HG03378 (cell line): Measurements from ENCODE around the gene MTA3.

Source experiments
- ATAC-seq: cut with Tn5 transposase; IDR thresholded peaks from one replicate; pipeline ENCODE4 v1.9.1; 2021; ENCODE audit warnings: mild to moderate bottlenecking, moderate library complexity; ENCODE audit not compliant: unreplicated experiment

Gene MTA3

DNA sequence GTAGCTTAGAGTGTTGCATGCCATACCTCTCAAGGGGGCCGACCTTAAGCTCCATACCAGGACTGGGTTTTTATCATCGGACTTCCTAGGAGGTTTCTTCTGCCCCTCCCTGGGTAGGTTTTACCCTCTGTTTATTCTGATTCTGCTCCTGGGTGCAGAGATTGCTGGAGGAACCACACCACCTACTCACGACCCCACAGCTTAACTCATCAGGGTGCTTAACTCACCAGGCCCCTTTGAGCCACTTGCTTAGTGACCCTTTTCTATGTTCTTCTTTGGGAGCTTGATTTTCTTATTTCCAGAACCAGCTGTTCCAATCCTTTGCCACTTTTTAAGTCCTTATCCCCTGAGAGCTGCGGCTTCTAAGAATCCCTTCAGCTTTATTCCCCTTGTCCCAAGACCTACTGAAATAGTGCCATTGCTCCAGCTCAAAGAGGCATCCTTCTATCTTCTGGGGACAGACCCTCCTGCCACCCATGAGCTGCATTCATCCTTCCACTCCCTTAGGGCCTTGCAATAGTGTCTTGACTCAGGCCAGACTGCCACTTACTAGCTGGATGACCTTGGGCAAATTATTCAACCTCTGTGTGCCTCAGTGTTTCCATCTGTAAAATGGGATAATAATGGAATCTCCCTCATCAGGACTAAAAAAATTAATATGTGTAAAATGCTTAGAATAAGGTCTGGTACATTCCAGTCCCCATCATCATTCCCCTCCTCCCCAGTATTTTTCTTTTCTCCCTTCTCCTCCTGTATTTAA lies 189.7 kb downstream of the MTA3 start:
- no peak for ATAC-seq

DNA sequence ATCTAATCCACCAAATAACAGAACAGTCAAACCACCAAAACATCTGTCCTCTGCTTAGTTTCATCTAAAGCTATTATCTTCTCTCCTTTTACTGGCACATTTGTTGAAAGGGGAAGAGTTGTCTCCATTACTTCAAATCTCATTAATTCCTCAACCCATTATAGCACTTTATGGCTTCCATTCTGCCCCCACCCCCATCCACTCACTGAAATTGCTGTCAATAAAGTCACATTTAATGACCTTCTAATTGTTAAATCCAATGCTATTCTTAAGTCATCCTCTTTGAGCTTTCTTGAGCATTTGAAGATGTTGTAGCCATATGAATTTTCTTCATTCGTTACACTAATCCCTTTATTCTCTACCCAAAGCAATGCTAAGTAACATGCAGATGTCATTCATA lies 190.3 kb downstream of the MTA3 start:
- ATAC-seq = no peak

DNA sequence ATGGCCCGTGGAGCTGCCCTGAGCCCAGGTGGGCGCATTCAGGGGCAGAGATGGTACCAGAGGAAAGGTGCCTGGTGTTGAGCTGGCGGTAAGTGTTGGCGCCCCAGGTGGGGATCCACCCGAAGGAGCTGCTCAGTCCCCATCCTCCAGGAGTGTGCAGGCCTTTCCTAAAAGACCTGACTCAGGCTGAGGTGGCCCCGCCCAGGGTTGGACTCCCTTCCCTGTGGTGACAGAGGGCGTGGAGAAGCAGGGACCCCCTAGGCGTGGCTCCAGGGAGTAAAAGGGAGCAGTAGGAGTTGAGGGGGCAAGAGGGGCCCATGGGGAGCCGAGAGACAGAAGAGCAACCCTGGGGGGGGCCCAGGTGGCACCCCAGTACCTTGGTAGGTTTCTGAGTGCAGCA lies 193.1 kb downstream of the MTA3 start:
- ATAC-seq = no peak

GRCh38 chr2:42762155-42762554 lies 193.7 kb downstream of the MTA3 start:
- no peak for ATAC-seq

DNA sequence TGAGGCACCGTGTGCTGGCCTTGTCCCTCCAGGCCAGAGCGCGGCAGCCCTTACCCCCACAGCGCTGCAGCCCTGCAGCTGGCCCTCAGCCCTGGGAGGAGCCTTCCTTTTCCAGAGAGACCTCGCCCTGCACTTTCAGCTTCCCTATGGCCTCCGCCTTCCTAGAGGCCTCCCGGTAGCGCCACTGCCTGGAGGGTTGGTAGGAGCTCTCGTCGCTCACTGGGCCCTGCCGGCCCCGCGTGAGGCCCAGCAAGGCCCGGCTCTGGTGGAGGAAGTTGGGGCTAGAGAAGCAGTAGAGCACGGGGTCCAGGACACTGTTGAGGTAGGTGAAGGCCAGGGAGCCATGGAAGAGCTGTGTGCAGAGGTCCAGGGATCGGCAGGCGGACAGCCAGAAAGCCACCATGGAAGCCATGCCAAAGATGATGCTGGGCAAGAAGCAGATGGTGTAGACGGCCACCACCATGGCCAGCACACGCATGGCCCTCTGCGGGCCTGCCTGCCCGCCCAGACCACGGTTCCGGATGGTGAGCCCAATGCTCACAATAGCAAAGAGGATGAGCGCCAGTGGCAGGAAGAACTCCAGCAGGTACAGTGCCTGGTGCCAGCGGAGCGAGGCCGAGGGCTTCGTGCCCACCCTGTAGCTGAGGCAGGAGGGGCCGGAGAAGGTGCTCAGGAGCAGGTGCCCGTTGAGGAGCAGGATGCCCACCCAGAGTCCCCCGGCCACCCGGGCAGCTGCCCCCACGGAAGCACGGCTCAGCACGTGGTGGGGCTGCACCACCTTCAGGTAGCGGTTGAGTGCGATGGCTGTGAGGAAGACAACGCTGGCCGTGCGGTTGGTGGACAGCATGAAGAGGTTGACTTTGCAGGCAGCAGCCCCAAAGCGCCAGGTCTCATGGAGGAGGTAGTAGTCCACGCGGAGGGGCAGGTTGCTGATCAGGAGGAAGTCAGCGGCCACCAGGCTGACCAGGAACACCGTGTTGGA lies 194.7 kb downstream of the MTA3 start:
- no peak for ATAC-seq

- no peak for ATAC-seq
Observed at GRCh38 chr2:42764096-42764495, 195.7 kb downstream of the MTA3 start, which contains the start of gene OXER1. TSS of gene OXER1 (minus strand) at chr2:42764135. CDS start at chr2:42764062, 73 bp downstream.

DNA sequence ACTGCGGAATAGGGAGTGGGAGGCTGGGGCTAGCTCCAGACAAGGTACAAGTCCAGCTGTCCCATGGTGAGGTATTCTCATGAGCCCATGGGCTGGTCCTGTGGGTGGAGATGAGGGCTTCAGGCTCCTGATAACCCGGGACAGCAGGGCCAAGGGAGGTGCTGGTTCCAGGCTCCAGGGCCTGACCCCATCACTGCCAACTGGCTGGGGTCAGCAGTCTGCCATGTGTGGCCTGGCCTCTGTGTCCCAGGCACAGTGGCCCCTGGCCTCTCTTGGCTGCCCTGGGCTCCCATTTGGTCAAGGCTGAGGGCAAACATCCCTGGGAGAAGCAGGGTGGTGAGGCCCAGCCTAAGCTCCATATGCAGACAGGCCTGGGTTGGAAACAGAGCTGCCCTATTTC lies 196.5 kb downstream of the MTA3 start:
- ATAC-seq = no peak

DNA sequence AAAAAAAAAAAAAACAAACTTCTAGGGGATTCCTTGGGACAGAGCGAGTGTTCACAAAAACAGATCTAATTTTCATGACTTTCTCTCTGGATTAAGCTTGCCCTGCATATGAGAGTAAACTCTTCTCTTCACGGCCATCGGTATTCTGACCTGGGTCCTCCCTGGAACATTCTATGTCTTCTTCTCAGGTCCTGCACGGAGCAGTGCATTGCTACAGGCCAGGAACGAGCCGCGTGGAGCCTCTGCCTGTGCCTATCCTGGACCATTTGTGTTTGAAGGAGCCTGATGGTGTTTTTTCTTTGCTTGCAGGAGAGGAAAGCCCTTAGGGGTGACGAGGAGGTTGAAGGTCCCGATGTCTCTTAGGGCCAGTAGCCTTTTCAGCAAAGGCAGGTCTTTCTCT lies 197.3 kb downstream of the MTA3 start:
- ATAC-seq = no peak

- ATAC-seq = no peak
Observed at GRCh38 chr2:42767080-42767898, 198.9 kb downstream of the MTA3 start.

- no peak for ATAC-seq
Observed at GRCh38 chr2:42767899-42768705, 199.7 kb downstream of the MTA3 start.

- ATAC-seq = no peak
Observed at GRCh38 chr2:42768706-42769256, 200.3 kb downstream of the MTA3 start.

DNA sequence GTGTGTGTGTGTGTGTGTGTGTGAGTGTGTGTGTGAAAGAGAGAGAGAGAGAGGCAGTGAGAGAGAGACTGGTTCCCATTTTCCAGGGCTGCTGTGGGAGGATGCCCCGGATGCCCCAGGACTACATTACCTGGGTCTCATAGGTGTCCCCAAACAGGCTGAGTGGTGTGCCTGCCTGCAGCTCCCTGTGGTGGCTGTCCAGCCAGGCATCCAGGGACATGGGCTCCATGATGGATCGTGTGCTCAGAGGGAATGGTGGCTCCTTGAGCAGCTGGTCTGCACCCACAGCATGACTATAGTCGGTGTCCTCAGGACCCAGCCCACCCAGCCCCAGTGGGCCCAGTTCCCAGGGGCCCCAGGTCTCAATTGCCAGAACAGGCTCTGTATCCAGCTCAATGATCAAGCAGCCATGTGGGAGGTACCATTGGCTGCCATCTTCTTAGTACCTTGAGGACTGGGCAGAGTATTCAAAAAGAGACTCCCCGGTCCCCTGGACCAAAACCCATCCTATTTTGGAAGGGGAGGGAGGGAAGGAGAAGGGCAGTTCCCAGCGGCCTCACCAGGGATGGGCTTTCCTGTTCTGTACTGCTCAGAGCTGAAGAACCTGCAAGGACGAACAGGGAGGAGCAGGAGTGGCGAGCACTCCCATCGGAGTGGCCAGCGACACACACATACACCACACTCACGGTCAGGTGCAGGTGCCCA lies 201.3 kb downstream of the MTA3 start:
- ATAC-seq = no peak

GRCh38 chr2:42770288-42771131 lies 202.1 kb downstream of the MTA3 start:
- no peak for ATAC-seq

- ATAC-seq = no peak
Observed at GRCh38 chr2:42771546-42772153, 203.2 kb downstream of the MTA3 start.

DNA sequence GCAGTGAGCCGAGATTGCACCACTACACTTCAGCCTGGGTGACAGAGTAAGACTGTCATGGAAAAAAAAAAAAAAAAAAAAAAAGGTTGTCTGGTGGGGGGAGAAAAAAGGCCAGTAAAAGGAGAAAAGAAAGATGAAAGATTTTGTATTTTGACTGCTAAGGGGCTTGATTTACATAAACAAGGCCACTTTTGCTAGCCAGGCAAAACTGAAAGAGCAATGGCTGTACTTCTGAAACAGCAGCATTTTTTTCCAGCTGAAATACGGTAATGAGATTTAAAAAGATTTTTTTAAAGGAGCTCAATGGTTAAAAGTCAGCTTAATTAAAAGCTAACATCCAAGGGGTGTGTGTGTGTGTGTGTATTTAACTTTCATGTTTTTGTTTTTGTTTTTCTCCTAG lies 206.8 kb downstream of the MTA3 start:
- no peak for ATAC-seq

GRCh38 chr2:42775810-42776209 lies 207.4 kb downstream of the MTA3 start:
- ATAC-seq = no peak

GRCh38 chr2:42777883-42778805 lies 209.7 kb downstream of the MTA3 start:
- ATAC-seq = no peak
